GM18867 (cell line): ENCODE data around the gene DDR2.

Experiments used
- ATAC-seq: cut with Tn5 transposase; IDR thresholded peaks from one replicate; pipeline ENCODE4 v1.9.1; 2021; ENCODE audit warnings: mild to moderate bottlenecking, moderate library complexity; ENCODE audit not compliant: unreplicated experiment

Gene DDR2

DNA sequence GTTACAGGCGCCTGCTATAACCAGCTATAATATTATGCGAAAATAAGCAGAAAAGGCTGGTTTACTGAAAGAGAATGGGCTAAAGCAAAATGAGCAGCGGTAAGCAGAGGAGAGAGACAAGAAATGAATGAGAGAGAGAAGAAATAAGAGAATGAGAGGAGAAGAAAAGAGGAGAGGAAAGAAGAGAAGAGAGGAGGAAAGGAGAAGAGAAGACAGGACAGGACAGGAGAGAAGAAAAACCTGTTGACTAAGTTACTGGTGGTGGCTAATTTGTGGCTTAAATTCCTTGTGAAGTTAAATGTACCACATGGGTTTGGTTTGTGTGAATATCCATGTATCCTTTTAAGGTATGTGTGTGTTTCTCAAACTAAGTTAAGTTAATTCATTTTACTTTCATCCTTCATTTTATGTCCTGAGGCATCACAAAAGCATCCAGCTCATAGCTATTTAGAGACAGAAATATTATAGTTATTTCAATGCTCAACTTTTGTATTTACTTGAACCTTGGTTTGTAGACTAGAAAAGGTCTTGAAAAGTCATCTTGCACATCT is 3.1 kb upstream of the DDR2 start:
- no peak for ATAC-seq

DNA sequence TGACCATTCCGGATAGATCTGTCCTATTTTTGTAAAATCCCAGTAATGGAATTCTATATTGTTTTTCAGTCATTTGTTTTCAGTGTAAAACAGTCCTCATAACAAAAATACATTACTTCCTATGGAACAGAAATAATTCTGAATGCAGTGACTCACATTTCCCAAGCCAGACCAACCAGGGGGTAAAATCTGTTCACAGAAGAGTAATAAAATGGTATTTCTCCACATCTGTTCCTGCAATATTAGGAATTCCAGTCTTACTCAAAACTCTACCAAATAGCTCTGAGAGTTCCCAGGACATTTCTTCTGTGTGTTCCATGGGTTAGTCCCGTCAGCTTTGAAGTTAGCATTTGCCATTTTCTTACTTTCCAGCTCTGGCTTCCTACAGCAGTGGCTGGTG is 2.6 kb upstream of the DDR2 start:
- no peak for ATAC-seq

DNA sequence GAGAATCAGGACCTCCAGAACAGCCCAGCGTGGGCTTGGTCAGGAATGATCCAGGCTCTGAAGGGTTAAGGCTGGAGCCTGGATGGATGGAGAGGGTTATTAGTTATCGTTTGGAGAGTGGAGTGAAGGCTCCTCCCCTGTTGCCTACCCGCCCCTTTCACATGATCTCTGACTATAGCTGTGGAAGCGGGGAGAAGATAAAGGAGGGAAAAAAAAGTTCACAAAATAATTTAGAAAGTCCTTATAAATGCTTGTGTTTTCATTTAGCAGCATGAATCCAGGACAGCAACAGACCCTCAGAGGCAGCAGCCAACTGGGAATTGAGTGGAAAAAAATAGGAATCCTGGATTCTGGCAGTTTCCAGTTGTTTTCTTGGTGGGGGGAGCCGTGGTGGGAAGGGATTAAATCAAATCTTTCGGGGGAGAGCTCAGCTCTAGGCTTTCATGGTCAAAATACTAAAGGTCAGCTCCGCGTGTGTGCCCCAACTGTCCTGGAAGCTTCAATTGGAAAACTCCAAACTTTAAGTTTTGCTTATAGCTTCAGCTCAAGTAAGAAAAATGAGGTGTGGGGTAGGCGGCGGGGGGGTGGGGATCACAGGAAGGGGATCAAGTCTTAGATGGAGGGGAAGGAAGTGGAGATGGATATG is 595 bp upstream of the DDR2 start:
- ATAC-seq: no peak

DNA sequence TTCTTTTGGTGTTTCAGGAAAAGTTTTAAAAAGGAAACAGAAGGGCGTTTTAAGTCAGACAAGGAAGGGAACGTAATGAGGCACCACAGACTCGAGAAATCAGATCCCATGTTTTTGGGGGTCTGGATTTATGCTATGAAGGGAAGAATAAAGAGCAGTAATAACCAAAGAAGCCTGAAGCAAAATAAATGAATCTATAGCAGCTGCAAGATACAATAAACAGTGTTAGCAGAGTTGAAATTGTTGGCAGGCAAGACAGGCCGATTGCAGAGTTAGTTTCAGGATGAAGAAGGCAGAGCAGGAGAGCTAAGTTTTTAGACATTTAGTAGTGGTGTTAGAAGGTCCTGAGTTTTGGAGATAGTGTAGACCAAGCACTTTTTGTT is 425 bp downstream of the DDR2 start:
- no peak for ATAC-seq

DNA sequence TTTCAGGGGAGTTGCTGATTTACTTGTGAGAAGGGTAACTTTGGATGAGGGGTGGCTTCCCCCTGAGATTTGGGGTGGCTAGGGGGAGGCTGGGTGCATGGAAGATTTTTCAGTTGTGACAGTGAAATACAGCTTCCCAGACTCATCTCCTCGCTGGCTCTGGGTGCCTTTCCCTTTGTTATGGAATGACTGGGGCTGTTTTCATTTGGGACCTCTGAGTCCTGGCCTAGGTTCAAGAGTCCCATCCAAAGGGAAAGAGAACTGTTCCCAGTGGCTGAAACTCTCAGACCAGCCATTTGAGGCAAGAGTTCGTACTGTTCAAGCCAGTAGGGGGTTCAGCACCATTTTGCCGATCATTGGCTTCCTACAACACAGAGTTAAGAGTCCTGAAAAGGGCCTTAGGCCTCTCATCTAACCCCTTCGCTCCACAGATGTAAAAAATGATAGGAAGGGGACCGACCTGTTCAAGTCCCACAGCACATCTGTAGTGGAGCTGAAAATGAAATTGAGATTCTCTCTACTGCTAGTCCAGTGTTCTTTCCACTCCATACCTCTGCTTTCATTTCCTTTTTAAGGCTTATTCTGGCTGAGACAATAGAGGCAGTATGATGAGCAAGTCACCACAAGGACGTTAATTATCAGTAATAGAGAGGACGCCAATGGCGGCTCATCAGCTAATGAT is 958 bp downstream of the DDR2 start:
- ATAC-seq: peak; percentile 80

DNA sequence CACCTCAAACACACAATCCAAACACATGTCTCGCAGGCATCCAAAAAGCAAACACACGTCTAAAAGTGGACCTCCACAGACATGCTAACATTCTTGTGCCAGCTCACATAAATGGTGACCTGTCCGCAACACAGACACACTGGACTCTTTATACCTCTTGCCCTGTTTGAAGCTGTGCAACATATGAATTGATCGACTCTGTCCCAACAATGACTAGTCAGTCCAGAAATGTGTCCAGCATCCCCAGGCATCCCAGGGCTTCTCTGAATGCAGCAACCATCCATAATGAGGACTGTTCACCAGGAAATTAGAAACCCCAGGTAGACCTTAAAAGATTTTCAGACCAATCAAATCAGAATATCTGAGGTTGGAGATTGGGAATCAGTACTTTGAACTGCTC is 3.2 kb downstream of the DDR2 start:
- ATAC-seq: no peak

DNA sequence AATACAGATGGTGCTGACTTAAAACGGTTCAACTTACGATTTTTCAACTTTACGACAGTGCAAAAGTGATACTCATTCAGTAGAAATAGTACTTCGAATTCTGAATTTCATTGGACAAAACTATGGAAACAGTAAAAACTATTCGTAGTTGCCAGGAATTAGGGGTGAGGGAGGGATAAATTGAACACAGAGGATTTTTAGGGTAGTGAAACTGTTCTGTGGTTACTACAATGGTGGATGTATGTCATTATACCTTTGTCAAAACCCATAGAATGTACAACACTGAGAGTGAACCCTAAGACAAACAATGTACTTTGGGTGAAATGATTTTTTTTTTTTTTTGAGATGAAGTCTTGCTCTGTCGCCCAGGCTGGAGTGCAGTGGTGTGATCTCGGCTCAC is 7.5 kb downstream of the DDR2 start:
- ATAC-seq: no peak

DNA sequence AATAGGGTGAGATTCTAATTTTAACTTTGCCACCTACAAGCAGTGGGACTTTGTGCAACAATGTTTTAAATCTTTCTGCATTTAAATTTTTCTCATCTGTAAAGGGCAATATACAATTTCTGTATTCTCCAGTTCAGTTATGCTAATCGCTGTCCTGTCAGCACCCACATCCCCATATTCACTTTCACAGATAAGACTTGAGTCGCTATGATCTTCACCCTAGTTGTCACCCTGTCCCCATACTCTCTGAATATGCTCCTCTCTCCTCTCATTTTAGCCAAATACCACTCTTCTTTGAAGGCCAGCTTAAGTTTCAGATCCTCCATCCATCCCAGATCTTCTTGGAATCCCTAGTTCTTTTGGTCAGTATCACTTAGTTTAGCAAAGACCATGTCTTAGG is 8.8 kb downstream of the DDR2 start:
- no peak for ATAC-seq

DNA sequence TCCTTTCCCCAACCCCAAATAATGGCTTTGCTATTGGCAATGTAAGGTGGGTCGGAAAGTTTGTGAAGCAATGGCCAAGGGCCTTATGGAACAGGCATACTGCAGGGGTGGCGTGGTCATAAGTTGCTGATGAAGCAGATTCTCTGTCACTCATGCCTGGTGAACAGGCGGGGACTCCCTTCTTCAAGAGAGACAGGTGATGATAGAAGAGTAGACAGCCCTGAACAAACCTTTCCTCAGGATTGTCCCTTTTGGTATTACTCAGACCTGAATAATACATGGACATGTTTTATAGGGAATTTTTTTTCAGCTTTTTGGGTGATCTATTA is 12.7 kb downstream of the DDR2 start:
- ATAC-seq: no peak

DNA sequence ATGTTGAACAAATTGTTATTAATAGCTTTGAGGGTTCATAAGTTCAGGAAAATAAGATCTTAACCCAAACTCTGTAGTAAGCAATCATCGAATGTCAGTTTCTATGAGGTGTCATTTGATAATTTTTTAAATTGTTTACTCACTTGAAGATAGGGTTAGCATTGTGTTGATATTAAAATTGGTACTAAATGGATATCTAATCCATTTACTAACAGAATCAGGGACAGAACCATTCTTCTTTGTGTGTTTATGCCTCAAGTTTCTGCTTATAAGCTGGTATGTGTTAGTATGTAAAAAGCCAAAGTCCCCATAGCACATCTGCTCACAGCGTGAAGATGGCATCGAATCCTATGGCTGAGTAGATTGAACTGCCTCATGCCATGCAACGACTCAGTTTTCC is 13.4 kb downstream of the DDR2 start:
- ATAC-seq: no peak

DNA sequence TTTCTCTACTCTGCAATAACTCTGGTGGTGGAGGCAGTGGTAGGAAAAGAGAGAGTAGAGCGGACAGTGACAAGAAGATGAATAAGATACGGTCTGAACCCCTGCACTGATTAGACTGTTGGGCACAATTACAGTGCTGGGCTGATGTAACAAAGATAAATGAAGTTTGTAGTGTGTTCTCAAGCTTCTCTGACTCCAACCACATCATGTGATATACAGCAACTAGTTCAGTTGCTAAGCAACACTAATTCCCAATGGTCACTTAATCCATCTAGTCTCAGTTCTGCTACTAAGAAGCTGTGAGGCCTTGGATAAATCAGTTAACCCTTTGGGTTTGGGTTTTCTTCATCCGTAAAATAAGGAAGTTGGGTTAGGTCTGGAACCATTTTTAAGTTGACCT is 17.3 kb downstream of the DDR2 start:
- no peak for ATAC-seq

DNA sequence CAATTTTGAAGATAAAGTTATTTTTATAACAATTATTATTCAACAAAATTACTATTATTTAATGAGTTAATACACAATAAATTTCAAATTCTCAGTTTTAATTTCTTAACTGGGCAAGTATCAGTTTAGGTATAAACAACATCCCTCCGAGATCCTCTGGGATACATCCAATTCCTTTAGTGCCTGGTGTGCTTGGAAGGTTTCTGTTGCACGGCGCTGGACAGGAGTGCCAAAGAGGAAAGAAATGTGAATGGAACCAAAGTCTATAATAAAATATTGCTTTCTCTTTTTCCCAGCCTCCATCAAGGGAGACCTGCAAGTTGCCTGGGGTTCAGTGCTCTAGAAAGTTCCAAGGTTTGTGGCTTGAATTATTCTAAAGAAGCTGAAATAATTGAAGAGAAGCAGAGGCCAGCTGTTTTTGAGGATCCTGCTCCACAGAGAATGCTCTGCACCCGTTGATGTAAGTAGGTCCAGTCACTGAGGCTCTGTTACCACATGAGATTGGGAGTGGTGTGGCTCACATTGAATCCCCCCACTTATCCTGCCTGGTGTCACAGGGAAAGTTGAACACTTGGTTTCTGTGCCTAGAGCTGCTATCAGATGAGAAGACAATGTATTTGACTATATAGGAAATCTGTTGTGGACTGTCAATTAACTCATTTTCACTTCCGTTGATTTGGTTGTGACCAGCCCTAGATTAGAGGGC is 22.8 kb downstream of the DDR2 start:
- ATAC-seq: no peak

DNA sequence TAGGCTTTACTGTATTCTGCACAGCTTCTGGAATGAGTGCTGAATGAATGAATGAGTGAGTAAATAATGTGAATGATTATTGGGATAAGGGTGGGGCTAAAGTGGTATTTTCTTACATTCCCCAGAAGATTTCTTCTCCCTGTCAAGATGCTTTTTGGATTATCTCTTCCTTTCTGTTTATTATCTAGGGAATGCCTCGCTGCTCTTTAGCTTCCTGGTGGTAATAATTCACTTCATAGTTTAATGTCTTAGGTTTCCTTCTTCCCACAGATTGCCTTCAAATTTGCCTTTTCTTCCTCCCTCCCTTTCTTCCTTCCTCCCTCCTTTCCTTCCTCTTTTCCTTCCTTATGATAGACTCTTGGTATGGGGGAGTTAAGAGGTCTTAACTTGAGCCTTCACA is 24.0 kb downstream of the DDR2 start:
- no peak for ATAC-seq

DNA sequence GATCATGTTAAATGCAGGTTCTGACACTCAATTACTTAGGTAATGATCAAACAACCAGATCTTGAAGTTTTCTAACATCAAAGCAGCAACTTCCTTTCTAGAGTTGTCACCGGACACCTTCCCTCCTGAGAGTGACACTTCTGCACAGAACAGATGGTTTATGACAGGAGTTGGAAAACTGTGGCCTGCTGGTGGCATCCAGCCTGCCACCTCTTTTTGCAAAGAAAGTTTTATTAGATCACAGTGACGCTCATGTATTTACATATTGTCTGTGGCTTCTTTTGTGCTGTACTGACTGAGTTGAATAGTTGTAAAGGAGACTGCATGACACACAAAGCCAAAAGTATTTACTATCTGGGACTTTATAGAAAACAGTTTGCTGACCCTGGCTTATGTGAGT is 28.3 kb downstream of the DDR2 start:
- no peak for ATAC-seq

DNA sequence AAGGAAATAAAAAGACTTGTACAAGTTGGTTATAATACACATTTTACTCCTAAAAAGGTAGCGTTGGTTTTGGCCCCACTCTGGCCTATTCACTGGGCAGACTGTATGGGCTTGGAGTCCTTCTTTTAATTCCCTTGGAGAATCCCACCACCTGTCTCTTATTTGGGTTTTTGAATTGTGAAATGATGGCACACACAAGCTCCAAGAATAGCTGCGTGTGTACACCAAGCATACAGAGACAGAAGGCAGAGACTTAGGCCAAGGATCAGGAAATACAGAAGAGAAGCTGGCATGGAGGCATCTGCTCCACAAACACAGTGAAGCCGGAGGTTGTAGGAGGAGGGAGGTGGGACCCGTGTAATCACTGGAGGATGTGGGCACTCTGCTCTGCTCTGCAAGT is 29.1 kb downstream of the DDR2 start:
- no peak for ATAC-seq

DNA sequence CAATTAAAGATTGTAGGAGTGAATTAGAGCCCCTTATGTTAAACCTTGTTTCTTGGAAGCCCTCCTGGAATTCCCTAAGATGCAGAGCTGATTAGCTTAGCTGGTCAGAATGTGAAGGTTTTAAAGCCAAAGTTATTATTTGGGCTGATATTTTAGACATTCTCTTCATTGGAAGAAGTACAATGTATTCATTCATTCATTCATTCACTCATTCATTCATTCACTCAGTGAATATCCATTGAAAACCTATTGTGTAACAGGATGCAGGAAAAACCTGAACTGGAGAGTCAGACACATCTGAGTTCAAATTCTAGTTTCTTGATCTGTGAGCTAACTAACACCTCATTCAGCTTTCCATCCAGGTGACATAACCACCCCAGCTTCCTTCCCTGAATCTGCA is 29.7 kb downstream of the DDR2 start:
- ATAC-seq: no peak

DNA sequence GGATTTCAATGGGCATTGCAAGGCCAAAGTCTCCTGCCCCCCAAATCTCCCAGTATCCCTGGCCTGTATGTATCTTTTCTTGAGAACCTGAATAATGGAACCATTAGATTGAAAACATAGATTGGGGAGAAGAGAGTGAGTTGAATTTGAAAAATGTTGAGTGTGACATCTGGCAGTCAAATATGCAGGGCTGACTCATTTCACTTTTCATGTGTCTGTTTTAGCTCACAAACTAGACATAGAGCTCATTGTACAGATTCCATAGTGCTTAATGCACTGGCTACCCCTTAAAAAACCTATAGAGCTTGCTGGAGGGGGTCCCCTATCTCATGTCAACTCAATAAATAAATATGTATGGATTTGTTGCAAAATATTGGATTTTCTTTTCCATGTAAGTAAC is 30.8 kb downstream of the DDR2 start:
- ATAC-seq: no peak

DNA sequence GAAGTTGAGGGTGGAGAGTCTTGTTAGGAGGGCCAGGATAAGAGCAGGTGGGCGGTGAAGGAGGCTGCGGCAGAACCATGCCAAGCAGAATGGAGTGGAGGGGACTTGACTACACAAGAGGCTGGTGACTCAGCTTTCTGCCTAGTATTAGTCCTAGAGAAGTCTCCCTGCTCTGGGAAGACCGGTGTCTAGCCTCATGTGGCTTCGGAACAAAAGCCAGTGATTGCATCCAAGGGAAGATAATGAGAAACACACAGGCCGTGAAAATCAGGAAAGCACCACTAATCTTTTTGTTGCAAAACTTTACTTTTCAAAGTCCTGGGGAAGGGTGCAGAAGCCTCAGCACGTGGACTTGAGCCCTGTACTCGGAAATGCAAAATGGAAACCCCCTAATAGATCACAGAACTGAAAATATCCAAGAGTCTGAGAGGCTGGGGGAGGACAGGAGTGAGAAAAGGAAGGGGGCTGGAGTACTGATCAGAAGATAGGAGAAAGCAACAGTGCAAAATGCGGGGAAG is 31.4 kb downstream of the DDR2 start:
- ATAC-seq: no peak

DNA sequence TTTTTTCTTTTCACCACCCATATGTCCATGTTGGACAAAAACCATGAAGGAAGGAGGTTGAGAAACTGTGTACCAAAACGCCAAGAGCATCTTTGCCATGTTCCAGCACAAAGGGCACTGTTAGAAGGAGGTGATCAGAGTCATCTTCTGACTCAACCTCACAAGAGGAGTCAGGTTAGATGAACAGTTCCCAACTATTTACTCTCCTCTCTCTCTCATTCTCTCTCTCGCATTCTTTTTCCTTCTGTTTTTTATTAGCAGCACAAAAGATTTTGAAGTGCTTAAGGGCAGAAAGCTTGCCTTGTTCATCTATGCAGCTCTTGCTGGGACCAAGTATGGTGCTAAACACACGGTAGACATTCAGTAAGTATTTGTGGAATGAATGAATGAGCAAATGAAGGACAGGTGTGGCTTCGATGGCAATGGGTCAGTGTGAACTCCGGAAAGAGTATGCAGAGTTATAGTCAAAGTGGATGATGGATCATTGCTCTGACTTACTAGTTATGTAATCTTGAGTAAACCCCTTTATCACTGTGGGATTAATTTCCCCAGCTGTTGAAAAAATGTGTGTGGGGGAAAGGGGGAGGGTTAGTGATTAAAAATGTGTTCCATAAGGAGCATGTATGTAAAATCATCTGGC is 33.9 kb downstream of the DDR2 start:
- no peak for ATAC-seq

DNA sequence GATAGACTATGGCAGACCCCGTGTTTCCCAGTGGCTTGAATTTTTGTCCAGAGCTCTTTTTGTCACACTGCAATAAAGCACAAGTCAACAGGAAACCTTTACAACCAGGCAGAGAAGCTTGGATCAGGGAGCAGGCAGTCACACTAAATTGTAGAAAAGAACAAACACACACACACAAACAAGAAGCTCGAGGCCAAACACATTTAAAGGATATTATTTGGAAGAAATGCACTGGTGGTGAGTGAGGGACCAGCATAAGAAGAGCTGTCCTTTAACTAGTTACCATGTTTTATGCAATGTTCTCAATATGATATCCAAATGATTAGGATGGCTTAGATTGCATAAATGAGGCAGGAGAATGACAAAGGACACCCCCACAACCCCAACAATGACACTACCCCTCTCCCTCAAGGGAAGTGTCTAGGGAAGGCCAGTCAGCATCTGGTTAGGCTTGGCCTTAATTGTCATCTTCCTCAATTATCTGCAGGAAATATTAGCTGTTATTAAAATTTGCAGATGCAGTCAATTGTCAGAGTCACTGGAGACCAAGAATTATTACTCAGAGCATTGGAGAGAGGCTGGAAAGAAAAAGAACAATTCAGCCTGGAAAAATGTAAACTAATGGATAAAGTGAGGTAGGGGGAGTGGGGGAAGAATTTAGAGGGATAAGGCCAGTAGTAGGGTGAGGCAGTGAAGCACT is 35.3 kb downstream of the DDR2 start:
- ATAC-seq: no peak
